T-cell (primary cell): ENCODE measurements around the gene CYS1. TPM values are rescaled to one million over a fixed set of nuclear protein-coding genes. Genes with fewer than 3 reads are reported as not detected.
"Not testable (repeated sequence)": the region's sequence is repeated elsewhere in the genome, so short reads cannot be mapped to it uniquely, and the experiment has no call there.

Experiments used
- ATAC-seq, 4 experiments: fragments of 200-7000 bp in 3 of 4; fragments of 150-1000 bp in 1 of 4; cut with Tn5 transposase; replicated peaks in 1 of 4; 1 replicate in 3 of 4; 2 replicates in 1 of 4; pipeline ENCODE4 v1.10.0; 2021; ENCODE audit warnings: moderate library complexity in 3 of 4, mild to moderate bottlenecking in 2 of 4, moderate number of reproducible peaks in 1 of 4
- CTCF ChIA-PET, 2 donors: fragments of 300-600 bp; sonication (Branson Sonifier 250); formaldehyde crosslinking; loops; one replicate each; lab custom pipeline; 2022; ENCODE audit warnings: antibody characterized with exemption in 2 of 2; lab: Charles Lee
- POLR2A ChIA-PET, 2 donors: fragments of 300-600 bp; sonication (Branson Sonifier 250); formaldehyde crosslinking; loops; one replicate each; lab custom pipeline; 2022; ENCODE audit warnings: antibody characterized with exemption in 2 of 2; lab: Charles Lee
- DNase-seq, 35 experiments: peaks; one replicate each; pipeline versions ENCODE4 v3.0.0 to v3.0.0-alpha.2; 2013 to 2023
- H3K27ac ChIP-seq: one replicate; pipeline ENCODE4 v1.5.1; 2013; ENCODE audit warnings: low read length
- H3K27me3 ChIP-seq, 2 experiments: replicated peaks in 1 of 2; 1 replicate in 1 of 2; 2 replicates in 1 of 2; pipeline versions ENCODE4 v1.6.1 to v1.7.0; 2013; ENCODE audit warnings: low read length in 1 of 2, mixed read lengths in 1 of 2; ENCODE audit not compliant: control insufficient read depth in 2 of 2, insufficient read depth in 2 of 2; ENCODE audit errors: extremely low read depth in 1 of 2
- H3K36me3 ChIP-seq, 2 donors: 1 replicate in 1 of 2; 2 replicates in 1 of 2; pipeline versions ENCODE4 v1.6.1 to v1.7.0; 2013; ENCODE audit warnings: low read length in 1 of 2; ENCODE audit not compliant: control insufficient read depth in 2 of 2, insufficient read depth in 1 of 2; ENCODE audit errors: extremely low read depth in 1 of 2
- H3K4me1 ChIP-seq, 2 experiments: 1 replicate in 1 of 2; 2 replicates in 1 of 2; pipeline versions ENCODE4 v1.6.1 to v1.7.0; 2013; ENCODE audit warnings: low read length in 2 of 2, mixed read lengths in 1 of 2; ENCODE audit not compliant: insufficient read depth in 2 of 2, control insufficient read depth in 1 of 2; ENCODE audit errors: extremely low read depth in 1 of 2
- H3K4me3 ChIP-seq, 2 donors: 1 replicate in 1 of 2; 2 replicates in 1 of 2; pipeline versions ENCODE4 v1.5.1 to v1.7.0; 2013; ENCODE audit warnings: mild to moderate bottlenecking in 2 of 2, low read length in 1 of 2, moderate library complexity in 1 of 2; ENCODE audit not compliant: control insufficient read depth in 1 of 2; ENCODE audit errors: extremely low read depth in 1 of 2
- H3K9me3 ChIP-seq: 2 replicates; pipeline ENCODE4 v1.7.0; 2013
- H3K27ac Mint-ChIP-seq, 2 donors: one replicate each; pipeline ENCODE4 v1.8.0; 2020 to 2021; ENCODE audit warnings: mild to moderate bottlenecking in 2 of 2, mixed read lengths in 2 of 2
- H3K27me3 Mint-ChIP-seq, 2 donors: one replicate each; pipeline ENCODE4 v1.8.0; 2021 to 2022; ENCODE audit warnings: mixed read lengths in 2 of 2
- H3K36me3 Mint-ChIP-seq: one replicate; pipeline ENCODE4 v1.8.0; 2021; ENCODE audit warnings: mixed read lengths
- H3K4me1 Mint-ChIP-seq, 3 donors: one replicate each; pipeline ENCODE4 v1.8.0; 2020 to 2022; ENCODE audit warnings: mixed read lengths in 3 of 3, mild to moderate bottlenecking in 1 of 3
- H3K4me3 Mint-ChIP-seq, 3 donors: one replicate each; pipeline ENCODE4 v1.8.0; 2020 to 2022; ENCODE audit warnings: mild to moderate bottlenecking in 3 of 3, mixed read lengths in 3 of 3, moderate library complexity in 3 of 3
- H3K9me3 Mint-ChIP-seq, 3 donors: one replicate each; pipeline ENCODE4 v1.8.0; 2020 to 2022; ENCODE audit warnings: mixed read lengths in 3 of 3
- WGBS: methylation state at CpG from one replicate; pipeline ENCODE4 v1.1.5; 2013; ENCODE audit warnings: missing lambda C conversion rate; ENCODE audit not compliant: insufficient coverage; 5-methylcytosine and 5-hydroxymethylcytosine counted together
- total RNA-seq, 35 experiments: library from RNA in 6 of 35; stranded (reverse) in 6 of 35; fragments of 120-200 nt in 1 of 35; gene quantifications; one replicate each; pipeline versions ENCODE4 v1.2.1 to v1.2.4 and lab custom pipeline; 2013 to 2026

Gene CYS1
- total RNA-seq, 5 donors from 2014 or later (not counting 1 experiment from before 2014, with no cell fraction given), result not detected

GRCh38 chr2:10015376-10015989, 64.7 kb downstream of the CYS1 start:
- H3K27ac ChIP-seq, DNase-seq, H3K4me3 ChIP-seq, POLR2A ChIA-PET, H3K4me1 Mint-ChIP-seq, H3K4me3 Mint-ChIP-seq, ATAC-seq, H3K4me1 ChIP-seq, H3K27me3 Mint-ChIP-seq, H3K27ac Mint-ChIP-seq, H3K36me3 ChIP-seq, H3K9me3 ChIP-seq, CTCF ChIA-PET, H3K9me3 Mint-ChIP-seq, H3K36me3 Mint-ChIP-seq: not testable (repeated sequence)
- WGBS, result 99% methylated on average over 30 of the region's 44 CpGs
- H3K27me3 ChIP-seq, result peaks cover 0 to 13% of the 10 kb centered on the region in 2 experiments

GRCh38 chr2:10014418-10015190, 65.6 kb downstream of the CYS1 start:
- Mint-ChIP-seq H3K9me3 (peaks cover 0 to 5% (median 4%) of the 10 kb centered on the region in 3 donors), H3K36me3 (no peaks in the 10 kb centered on the region), H3K27me3 (peaks cover 3 to 7% of the 10 kb centered on the region in 2 donors), H3K27ac (no peak overlapping the region), H3K4me1 (no peaks in the 10 kb centered on the region), H3K4me3 (no peak overlapping the region)
- H3K4me3 ChIP-seq, result no peak overlapping the region
- no peaks in the 10 kb centered on the region for H3K9me3 ChIP-seq
- H3K27me3 ChIP-seq, result peaks cover 0 to 16% of the 10 kb centered on the region in 2 experiments
- H3K36me3 ChIP-seq, result no peaks in the 10 kb centered on the region
- DNase-seq (no peak), ATAC-seq (no peak)
- ChIA-PET CTCF (no interaction called here), POLR2A (no interaction called here)
- H3K27ac ChIP-seq, result no peak overlapping the region
- 93% methylated on average over 37 of the region's 42 CpGs for WGBS
- no peaks in the 10 kb centered on the region for H3K4me1 ChIP-seq

GRCh38 chr2:10013651-10014417, 66.4 kb downstream of the CYS1 start:
- not testable (repeated sequence) for H3K27ac Mint-ChIP-seq, H3K9me3 Mint-ChIP-seq, H3K4me3 ChIP-seq

GRCh38 chr2:10012963-10013461, 67.2 kb downstream of the CYS1 start:
- WGBS, result 92% methylated on average over 29 of the region's 29 CpGs

More at GRCh38 chr2:10013651-10014417, 66.4 kb downstream of the CYS1 start:
- ATAC-seq, H3K4me1 Mint-ChIP-seq, H3K27me3 Mint-ChIP-seq, H3K9me3 ChIP-seq, H3K4me1 ChIP-seq, H3K36me3 Mint-ChIP-seq, POLR2A ChIA-PET, DNase-seq, H3K4me3 Mint-ChIP-seq, H3K27ac ChIP-seq, H3K36me3 ChIP-seq, CTCF ChIA-PET: not testable (repeated sequence)
- H3K27me3 ChIP-seq, result peaks cover 0 to 13% of the 10 kb centered on the region in 2 experiments
- WGBS, result 98% methylated on average over 43 of the region's 43 CpGs

DNA sequence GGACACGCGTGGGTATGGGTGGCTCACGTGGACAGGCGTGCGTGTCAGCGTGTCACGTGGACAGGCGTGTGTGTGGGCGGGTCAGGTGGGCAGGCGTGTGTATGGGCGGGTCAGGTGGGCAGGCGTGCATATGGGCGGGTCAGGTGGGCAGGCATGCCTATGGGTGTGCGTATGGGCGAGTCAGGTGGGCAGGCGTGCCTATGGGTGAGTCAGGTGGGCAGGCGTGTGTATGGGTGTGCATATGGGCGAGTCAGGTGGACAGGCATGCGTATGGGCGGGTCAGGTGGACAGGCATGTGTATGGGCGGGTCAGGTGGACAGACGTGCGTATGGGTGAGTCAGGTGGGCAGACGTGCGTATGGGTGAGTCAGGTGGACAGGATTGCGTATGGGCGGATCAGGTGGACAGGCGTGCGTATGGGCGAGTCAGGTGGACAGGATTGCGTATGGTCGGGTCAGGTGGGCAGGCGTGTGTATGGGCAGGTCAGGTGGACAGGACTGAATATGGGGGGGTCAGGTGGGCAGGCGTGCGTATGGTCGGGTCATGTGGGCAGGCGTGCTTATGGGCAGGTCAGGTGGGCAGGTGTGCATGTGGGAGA, 67.7 kb downstream of the CYS1 start:
- POLR2A ChIA-PET, H3K27ac Mint-ChIP-seq, H3K4me1 ChIP-seq, DNase-seq, H3K27ac ChIP-seq, H3K4me1 Mint-ChIP-seq, H3K36me3 Mint-ChIP-seq, H3K36me3 ChIP-seq, ATAC-seq, H3K4me3 Mint-ChIP-seq, H3K9me3 ChIP-seq, CTCF ChIA-PET, H3K9me3 Mint-ChIP-seq, H3K4me3 ChIP-seq: not testable (repeated sequence)
- peaks cover 6 to 16% of the 10 kb centered on the region in 2 donors for H3K27me3 Mint-ChIP-seq
- H3K27me3 ChIP-seq, result peaks cover 0 to 23% of the 10 kb centered on the region in 2 experiments
- 97% methylated on average over 27 of the region's 37 CpGs for WGBS

More at GRCh38 chr2:10012963-10013461, 67.2 kb downstream of the CYS1 start:
- Mint-ChIP-seq H3K27me3 (peaks cover 4 to 11% of the 10 kb centered on the region in 2 donors), H3K4me3 (no peak overlapping the region), H3K9me3 (peaks cover 0 to 5% (median 4%) of the 10 kb centered on the region in 3 donors), H3K27ac (no peak overlapping the region), H3K4me1 (no peaks in the 10 kb centered on the region), H3K36me3 (no peaks in the 10 kb centered on the region)
- no peak overlapping the region for H3K4me3 ChIP-seq
- H3K27me3 ChIP-seq, result peaks cover 0 to 20% of the 10 kb centered on the region in 2 experiments
- no peak for ATAC-seq
- POLR2A ChIA-PET, result no interaction called here
- CTCF ChIA-PET, result no interaction called here
- H3K4me1 ChIP-seq, result no peaks in the 10 kb centered on the region
- no peaks in the 10 kb centered on the region for H3K36me3 ChIP-seq
- no peak for DNase-seq
- H3K27ac ChIP-seq, result no peak overlapping the region
- no peaks in the 10 kb centered on the region for H3K9me3 ChIP-seq
